AG04449 (cell line): ENCODE data around the gene RBM42.

Experiments
- CTCF ChIA-PET: fragments of 350-600 bp; formaldehyde crosslinking; extraction: SDS; loops from one replicate; lab custom pipeline; 2021; ENCODE audit warnings: antibody characterized with exemption; lab: Yijun Ruan, JAX
- POLR2A ChIA-PET: fragments of 400-600, 350-600 bp; formaldehyde crosslinking; extraction: SDS; loops from one replicate; lab custom pipeline; 2020; ENCODE audit warnings: antibody characterized with exemption, inconsistent platforms; lab: Yijun Ruan, JAX
- DNase-seq: peaks from one replicate; pipeline ENCODE4 v3.0.0-alpha.2; 2010; ENCODE audit warnings: low read depth, low spot score
- H3K4me3 ChIP-seq: 2 replicates; pipeline ENCODE4 v1.5.1; 2011; ENCODE audit warnings: low read depth, mild to moderate bottlenecking, control low read depth, low read length
- TF ChIP-seq, protein P1 (sequence below): IDR thresholded peaks from one replicate; pipeline ENCODE4 v1.5.1; 2011; ENCODE audit warnings: mild to moderate bottlenecking, moderate library complexity, low read length, control low read depth, inconsistent platforms; ENCODE audit not compliant: insufficient read depth; ENCODE audit errors: missing control alignments

Gene RBM42

DNA sequence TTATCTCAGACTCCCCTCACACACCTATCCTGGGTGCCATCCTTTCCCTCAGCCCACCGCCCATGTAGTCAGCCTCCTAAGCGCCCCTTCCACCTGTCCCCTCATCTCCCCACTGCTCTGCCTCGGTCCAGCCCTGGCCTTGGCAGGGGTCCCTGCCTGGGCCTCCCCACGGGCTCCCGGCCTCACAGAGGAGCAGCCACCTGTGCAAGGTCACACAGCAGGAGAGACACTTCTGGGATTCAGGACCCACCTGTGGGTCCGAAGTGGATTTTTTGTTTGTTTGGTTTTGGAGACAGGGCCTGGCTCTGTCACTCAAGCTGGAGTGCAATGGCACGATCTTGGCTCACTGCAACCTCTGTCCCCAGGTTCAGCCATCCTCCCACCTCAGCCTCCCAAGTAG, 36.8 kb downstream of the RBM42 start:
- no peak overlapping the region for H3K4me3 ChIP-seq
- ChIA-PET POLR2A (no interaction called here), CTCF (no interaction called here)
- DNase-seq = no peak
- TF ChIP-seq, protein P1, sequence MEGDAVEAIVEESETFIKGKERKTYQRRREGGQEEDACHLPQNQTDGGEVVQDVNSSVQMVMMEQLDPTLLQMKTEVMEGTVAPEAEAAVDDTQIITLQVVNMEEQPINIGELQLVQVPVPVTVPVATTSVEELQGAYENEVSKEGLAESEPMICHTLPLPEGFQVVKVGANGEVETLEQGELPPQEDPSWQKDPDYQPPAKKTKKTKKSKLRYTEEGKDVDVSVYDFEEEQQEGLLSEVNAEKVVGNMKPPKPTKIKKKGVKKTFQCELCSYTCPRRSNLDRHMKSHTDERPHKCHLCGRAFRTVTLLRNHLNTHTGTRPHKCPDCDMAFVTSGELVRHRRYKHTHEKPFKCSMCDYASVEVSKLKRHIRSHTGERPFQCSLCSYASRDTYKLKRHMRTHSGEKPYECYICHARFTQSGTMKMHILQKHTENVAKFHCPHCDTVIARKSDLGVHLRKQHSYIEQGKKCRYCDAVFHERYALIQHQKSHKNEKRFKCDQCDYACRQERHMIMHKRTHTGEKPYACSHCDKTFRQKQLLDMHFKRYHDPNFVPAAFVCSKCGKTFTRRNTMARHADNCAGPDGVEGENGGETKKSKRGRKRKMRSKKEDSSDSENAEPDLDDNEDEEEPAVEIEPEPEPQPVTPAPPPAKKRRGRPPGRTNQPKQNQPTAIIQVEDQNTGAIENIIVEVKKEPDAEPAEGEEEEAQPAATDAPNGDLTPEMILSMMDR = no peak

DNA sequence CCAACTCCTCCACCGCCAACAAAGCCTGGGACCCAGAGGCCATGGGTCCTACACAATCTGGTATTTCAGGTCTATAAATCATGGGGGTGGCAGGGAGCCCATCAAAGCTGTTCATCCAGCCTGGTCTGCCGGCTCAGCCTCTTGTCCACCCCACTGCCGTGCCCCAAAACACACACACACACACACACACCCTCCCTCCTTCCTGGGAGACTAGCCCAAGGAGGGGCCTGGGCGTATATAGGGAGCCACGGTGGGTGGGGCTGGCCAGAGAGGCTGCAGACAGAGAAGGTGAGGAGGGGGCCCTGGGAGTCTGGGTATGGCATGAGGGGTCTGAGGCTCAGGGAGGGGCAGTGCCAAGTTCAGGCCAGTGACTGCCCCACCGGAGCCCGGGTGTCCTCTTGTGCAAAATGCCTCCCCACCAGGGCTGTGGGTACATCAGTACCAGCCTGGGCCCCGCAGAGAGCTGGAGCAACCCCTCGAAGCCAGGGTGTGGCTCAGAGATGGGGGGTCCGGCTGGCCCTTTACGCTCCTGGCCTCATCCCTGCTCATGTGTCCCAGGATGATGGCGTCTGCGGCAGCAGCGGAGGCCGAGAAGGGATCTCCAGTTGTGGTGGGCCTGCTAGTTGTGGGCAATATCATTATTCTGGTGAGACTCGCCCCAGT, 37.5 kb downstream of the RBM42 start, which contains the start of gene UPK1A:
Gene UPK1A (plus strand): TSS at position 267 of the 663 bp plus-strand sequence. CDS start 296 bp downstream, at position 563.
- POLR2A ChIA-PET = interaction anchor here (0.6 kb wide), 1 partner anchor 12 kb away, joined by 3 read pairs; no protein-coding TSS in a partner anchor
- CTCF ChIA-PET = no interaction called here

DNA sequence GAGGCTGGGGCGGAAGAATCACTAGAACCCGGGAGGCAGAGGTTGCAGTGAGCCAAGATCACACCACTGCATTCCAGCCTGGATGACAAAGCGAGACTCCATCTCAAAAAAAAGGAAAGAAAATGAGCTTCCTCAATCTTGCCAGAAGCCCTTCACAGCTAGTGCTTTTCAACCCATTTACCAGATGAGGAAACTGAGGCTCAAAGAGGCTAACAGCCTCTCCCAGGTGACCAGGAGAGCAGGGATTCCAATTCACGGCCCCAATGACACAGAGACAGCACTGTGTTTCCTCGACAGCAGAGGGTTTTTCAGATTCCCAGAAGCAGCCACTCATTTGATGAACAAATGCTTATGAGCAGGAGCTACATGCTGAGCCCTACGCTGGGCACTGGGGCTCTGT, 40.7 kb downstream of the RBM42 start:
- H3K4me3 ChIP-seq = no peak overlapping the region
- no peak for DNase-seq
- ChIA-PET CTCF (interaction anchor here (0.7 to 1.4 kb wide), 3 partner anchors 9 to 187 kb away, joined by 3 to 4 read pairs (median 4); partner anchors contain the start of gene KIRREL2), POLR2A (no interaction called here)
- TF ChIP-seq, protein P1 = no peak

More for the DNA sequence above, 37.5 kb downstream of the RBM42 start, which contains the start of gene UPK1A:
- H3K4me3 ChIP-seq = no peak within 1 kb of the TSS
- DNase-seq = no peak
- TF ChIP-seq, protein P1 = no peak

DNA sequence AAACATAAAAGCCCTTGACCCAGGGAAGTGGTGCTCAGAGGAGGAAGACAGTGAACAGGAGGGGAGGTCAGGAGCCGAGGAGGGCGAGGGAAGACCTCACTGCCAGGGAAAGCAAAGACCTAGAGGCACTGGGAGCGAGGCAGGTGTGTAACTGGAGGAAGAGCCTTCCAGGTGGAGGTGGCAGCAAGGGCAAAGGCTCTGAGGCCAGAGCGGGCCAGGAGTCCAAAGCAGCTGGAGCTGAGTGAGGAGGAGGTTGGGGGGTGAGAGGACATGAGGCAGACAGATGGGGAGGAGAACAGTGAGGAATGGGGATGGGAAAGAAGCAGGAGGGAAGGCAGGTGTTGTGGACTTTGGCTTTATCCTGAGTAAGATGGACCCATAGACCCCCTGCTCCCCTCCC, 41.1 kb downstream of the RBM42 start:
- CTCF ChIA-PET = interaction anchor here (1.1 to 1.4 kb wide), 2 partner anchors 9 to 24 kb away, joined by 3 to 4 read pairs; no protein-coding TSS in a partner anchor
- no peak for DNase-seq
- POLR2A ChIA-PET = no interaction called here
- TF ChIP-seq, protein P1 = no peak
- no peak overlapping the region for H3K4me3 ChIP-seq

DNA sequence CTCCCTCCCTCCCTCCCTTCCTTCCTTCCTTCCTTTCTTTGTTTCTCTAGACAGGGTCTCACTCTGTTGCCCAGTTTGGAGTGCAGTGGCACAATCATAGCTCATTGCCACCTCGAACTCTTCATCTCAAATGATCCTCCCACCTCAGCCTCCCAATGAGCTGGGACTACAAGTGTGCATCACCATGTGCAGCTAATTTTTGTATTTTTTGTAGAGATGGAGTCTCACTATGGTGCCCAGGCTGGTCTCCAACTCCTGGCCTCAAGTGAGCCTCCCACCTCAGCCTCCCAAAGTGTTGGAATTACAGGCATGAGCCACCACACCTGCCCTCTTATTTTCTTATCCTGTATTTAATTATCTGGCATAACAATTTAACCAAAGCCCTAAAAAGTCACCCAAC, 41.9 kb downstream of the RBM42 start:
- CTCF ChIA-PET = interaction anchor here (0.8 to 1.4 kb wide), 2 partner anchors 10 to 16 kb away, joined by 3 to 4 read pairs; no protein-coding TSS in a partner anchor
- TF ChIP-seq, protein P1 = no peak
- DNase-seq = no peak
- no peak overlapping the region for H3K4me3 ChIP-seq
- POLR2A ChIA-PET = no interaction called here

DNA sequence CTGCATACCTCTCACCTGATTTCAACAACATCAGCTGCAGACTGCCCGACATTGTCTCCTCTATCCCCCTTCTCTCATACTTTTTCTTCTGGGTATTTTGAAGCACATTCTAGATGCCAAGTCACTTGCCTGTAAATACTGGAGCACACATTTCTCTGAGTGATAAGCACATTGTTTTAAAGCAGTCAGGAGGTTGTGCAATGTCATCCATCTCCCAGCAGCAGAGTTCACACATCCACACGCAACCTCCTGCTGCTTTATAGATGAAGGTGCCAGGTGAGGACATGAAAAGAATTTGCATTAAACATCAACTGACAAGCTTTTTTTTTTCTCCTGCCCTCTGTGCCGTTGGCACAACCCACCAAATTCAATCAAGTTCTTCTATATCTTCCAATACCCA, 43.0 kb downstream of the RBM42 start:
- ChIA-PET CTCF (interaction anchor here (0.8 kb wide), 1 partner anchor 25 kb away, joined by 4 read pairs; no protein-coding TSS in a partner anchor), POLR2A (no interaction called here)
- H3K4me3 ChIP-seq = no peak overlapping the region
- no peak for DNase-seq
- TF ChIP-seq, protein P1 = no peak
